RWPE2 (cell line): ENCODE measurements around the gene GPR17.

Source experiments
- ATAC-seq: fragments of 200-7000 bp; cut with Tn5 transposase; 3 replicates; pipeline ENCODE4 v1.9.1; 2021; ENCODE audit warnings: low read depth
- DNase-seq: peaks from one replicate; pipeline ENCODE4 v3.0.0-alpha.2; 2020; ENCODE audit warnings: low spot score
- H3K27ac ChIP-seq: fragments of 450-650 bp; 2 replicates; pipeline ENCODE4 v1.5.1; 2017; ENCODE audit warnings: mild to moderate bottlenecking; ENCODE audit not compliant: poor library complexity, severe bottlenecking
- H3K27me3 ChIP-seq: fragments of 250-450 bp; sonication (Bioruptor Pico); 2 replicates; pipeline ENCODE4 v1.5.1; 2021; ENCODE audit warnings: mild to moderate bottlenecking, moderate library complexity; ENCODE audit not compliant: insufficient read depth, poor library complexity, severe bottlenecking
- H3K36me3 ChIP-seq: fragments of 250-450 bp; sonication (Bioruptor Pico); 2 replicates; pipeline ENCODE4 v1.5.1; 2020; ENCODE audit warnings: low read depth, mild to moderate bottlenecking, moderate library complexity
- H3K4me1 ChIP-seq: fragments of 250-450 bp; sonication (Bioruptor Pico); 2 replicates; pipeline ENCODE4 v1.5.1; 2021; ENCODE audit warnings: mild to moderate bottlenecking, moderate library complexity; ENCODE audit not compliant: insufficient read depth, poor library complexity, severe bottlenecking
- H3K4me3 ChIP-seq: fragments of 250-450 bp; sonication (Bioruptor Pico); 2 replicates; pipeline ENCODE4 v1.5.1; 2021; ENCODE audit warnings: mild to moderate bottlenecking, moderate library complexity; ENCODE audit not compliant: severe bottlenecking
- H3K9me3 ChIP-seq: fragments of 250-450 bp; sonication (Bioruptor Pico); 2 replicates; pipeline ENCODE4 v1.5.1; 2021; ENCODE audit warnings: mild to moderate bottlenecking, moderate library complexity; ENCODE audit not compliant: severe bottlenecking
- CTCF ChIP-seq: fragments of 450-650 bp; IDR thresholded peaks from one replicate; pipeline ENCODE4 v1.5.1; 2017; ENCODE audit warnings: mild to moderate bottlenecking, moderate library complexity; ENCODE audit not compliant: poor library complexity, severe bottlenecking

The GPR17 gene

GRCh38 chr2:127700527-127701192 lies 54.7 kb downstream of the GPR17 start:
- H3K36me3 ChIP-seq: peaks cover 20% of the 10 kb centered on the region
- DNase-seq (no peak), ATAC-seq (no peak)
- TF ChIP-seq CTCF: no peak
- peak overlapping the region; percentile 81 for H3K27ac ChIP-seq
- no peaks in the 10 kb centered on the region for H3K27me3 ChIP-seq
- no peaks in the 10 kb centered on the region for H3K9me3 ChIP-seq
- peaks cover 11% of the 10 kb centered on the region for H3K4me1 ChIP-seq
- peak overlapping the region; percentile 83 for H3K4me3 ChIP-seq

GRCh38 chr2:127701193-127701650 lies 55.3 kb downstream of the GPR17 start, which contains the start of gene SFT2D3:
SFT2D3 (plus strand) TSS chr2:127701497; CDS start chr2:127701529, 32 bp downstream.
- Histone ChIP-seq H3K27ac (peak within 1 kb of the TSS; percentile 81), H3K27me3 (no peaks in the 10 kb centered on the region), H3K4me1 (peaks cover 11% of the 10 kb centered on the region), H3K36me3 (peaks cover 20% of the 10 kb centered on the region), H3K9me3 (no peaks in the 10 kb centered on the region), H3K4me3 (peak within 1 kb of the TSS; percentile 83)
- DNase-seq (peak; percentile 85), ATAC-seq (peak; percentile 85)
- no peak for TF ChIP-seq CTCF

- peaks cover 11% of the 10 kb centered on the region for H3K4me1 ChIP-seq
- H3K4me3 ChIP-seq: peak overlapping the region; percentile 83
- H3K27ac ChIP-seq: peak overlapping the region; percentile 81
- H3K36me3 ChIP-seq: peaks cover 24% of the 10 kb centered on the region
- peak; percentile 14 for TF ChIP-seq CTCF
- DNase-seq (no peak), ATAC-seq (peak; percentile 72)
- H3K9me3 ChIP-seq: no peaks in the 10 kb centered on the region
- no peaks in the 10 kb centered on the region for H3K27me3 ChIP-seq
Measured at GRCh38 chr2:127701651-127702394, 55.9 kb downstream of the GPR17 start.
